ENCODE measurements around the gene WNT9A.
"Not testable (repeated sequence)": the region's sequence is repeated elsewhere in the genome, so short reads cannot be mapped to it uniquely, and the experiment has no call there.

Gene WNT9A

DNA sequence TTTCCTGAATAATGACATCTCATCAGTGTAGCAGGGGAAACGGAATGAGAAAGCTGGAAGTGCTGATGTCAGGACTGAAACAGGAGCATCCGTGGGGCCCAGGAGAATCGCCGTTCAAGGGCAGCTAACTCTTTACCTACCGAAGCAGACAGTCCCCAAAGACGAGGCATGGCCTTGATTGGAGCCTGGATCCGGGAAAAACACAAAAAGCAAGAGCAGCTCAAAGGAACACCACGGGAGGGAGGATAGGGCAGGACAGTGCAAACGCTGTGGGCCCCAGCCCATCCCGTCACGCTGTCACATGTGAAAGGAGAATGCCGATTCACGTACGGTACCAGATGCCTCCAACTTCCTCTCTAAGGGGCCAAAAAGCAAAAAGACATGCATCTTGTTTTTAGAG is 34.9 kb downstream of the WNT9A start:
- no peak for DNase-seq

GRCh38 chr1:227911376-227911775 is 36.4 kb downstream of the WNT9A start:
- no peak for DNase-seq

DNA sequence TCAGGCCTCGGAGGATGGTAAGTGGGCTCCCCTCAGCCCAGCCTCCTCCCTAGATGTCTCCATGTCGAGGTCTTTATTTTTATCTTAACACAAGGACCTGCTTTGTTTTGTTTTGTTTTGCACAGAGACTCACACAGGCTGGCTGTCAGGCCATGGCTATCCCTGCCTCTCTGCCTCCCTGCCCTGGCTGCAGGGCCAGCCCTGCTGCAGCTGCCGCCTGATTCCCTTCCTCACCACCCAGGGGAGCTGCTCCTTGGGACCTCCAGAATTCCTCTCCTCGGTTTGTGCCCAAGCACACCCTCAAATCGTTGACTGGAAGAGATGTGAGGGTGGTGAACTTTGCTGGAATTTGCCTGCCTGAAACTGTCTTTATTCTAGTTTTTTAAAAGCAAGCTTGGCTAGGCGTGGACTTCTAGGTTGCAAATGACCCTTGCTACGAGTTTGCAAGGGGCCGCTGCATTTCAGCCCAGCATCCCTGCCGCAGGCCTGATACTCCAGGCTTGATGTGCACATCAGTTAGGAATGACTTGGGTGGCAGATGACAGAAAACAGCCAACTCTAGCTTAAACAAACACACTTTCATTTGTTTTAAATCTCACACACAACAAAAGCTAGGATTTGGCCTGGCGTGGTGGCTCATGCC is 37.1 kb downstream of the WNT9A start:
- peak in 3 of 56 donors; percentile 8 to 36 (median 9) for DNase-seq

GRCh38 chr1:227909923-227910328 is 37.8 kb downstream of the WNT9A start:
- DNase-seq = not testable (repeated sequence)

- DNase-seq = no peak
Observed at GRCh38 chr1:227909188-227909587, 38.5 kb downstream of the WNT9A start.

DNA sequence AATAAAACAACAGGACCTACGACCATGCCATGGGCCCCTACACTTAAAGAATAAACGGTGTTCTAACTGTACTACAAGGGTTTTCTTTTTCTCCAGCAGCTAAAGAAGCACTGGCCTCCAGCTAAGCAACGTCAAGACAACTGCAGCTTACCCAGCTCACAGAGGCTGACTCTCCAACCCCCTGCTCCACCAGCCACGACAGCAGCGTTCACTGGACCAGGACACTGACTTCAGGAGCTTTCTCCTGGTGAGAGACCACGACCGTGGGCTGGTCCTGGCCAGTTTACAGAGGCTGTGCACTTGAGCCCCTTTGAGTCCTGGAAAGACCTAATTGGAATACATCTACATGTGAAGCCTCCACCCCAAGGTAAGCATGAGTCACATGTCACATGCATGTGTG is 39.4 kb downstream of the WNT9A start:
- DNase-seq = no peak

- no peak for DNase-seq
Observed at GRCh38 chr1:227907439-227908015, 40.2 kb downstream of the WNT9A start.

DNA sequence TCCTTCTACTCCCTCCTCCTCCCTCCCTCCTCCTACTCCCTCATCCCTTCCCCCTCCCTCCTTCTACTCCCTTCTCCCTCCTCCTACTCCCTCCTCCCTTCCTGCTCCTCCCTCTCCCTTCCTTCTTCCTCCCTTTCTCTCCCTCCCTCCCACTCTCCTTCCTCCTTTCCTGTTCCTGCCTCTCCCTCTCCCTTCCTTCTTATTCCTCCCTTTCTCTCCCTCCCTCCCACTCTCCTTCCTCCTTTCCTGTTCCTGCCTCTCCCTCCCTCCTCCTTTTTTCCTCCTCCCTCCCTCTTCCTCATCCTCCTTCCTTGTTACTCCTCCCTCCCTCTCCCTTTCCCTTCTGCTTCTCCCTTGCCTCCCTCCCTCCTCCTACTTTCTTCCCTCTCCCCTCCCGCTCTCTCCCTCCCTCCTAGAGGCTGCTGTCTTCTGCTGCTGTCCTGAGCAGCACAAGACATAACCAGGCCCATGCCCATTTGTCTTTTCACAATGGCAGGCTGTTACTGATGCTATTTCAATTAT is 41.1 kb downstream of the WNT9A start:
- no peak for DNase-seq

- DNase-seq = no peak
Observed at GRCh38 chr1:227905573-227906487, 41.9 kb downstream of the WNT9A start.

DNA sequence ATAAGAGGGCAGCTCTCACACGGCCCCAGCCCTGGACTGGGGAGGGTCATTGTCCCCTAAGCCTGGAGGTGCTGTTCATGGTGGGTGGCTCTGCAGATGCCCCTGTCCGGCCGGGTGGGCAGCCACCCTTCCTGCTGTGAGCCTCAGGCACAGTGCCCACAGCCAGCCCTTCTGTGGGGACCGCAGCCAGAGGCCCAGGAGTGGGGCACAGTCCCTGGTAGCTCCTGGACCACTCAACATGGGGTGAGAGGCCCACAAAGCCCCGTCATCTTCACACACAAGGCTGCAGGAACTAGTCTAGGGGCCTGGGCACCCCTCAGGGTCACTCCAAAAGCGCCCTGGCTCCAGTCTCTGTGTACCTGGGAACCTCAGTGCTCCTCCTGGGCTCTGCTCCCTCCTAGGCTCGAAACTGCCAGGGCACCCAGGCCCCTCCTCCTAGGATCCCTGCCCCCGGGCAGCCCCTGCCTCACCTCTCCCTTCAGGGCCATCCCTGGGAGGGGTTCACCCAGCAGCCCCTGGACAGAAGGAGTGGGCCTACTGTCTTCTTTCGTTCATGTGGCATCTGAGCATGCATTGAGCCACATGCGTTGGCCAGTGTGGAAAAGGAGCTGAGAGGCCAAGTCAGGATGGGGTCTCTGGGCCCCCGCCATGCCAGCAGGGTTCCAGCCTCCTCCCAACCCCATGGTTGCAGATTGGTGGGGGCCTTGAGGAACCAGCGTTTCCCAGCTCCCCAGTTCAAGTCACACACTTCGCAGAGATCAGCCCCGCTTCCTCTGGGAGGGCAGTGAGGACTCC is 43.0 kb downstream of the WNT9A start:
- no peak for DNase-seq

DNA sequence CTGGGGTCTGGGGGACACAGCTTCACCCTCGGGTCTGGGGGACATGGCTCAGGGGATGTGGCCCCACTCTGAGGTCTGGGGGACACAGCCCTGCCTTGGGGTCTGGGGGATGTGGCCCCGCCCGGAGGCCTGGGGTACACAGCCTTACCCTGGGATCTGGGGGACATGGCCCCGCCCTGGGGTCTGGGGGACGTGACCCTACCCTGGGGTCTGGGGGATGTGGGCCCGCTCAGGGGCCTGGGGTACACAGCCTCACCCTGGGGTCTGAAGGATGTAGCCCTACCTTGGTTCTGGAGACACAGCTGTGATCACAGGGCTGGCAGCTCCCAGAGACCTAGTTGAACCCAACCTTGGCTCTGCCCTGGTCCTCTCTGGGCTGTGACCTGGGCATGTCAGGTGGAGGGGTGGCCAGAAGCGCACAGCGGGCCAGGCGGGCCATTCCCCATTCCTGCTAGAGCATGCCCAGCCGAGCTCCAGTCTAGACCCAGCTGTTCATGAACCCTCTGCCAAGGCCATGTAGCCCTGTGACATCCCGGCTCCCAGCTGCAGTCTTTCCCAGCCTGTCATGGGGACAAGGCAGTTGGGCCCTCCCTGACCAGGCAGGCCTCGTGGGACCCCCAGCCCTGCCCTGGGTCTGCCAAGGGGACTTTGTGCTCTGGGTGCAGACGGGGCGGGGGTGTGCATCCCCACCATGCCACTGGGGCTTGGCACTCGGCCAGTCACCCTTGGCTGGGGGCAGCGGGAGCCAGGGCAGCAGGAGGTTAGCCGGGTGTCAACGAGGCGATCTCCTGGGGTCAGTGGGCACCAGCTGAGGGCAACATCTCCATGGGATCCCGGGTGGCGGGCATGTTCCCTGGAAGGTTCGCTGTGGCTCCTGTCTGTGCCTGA is 43.9 kb downstream of the WNT9A start:
- DNase-seq = peak in 10 of 56 donors; percentile 14 to 41 (median 22)

DNA sequence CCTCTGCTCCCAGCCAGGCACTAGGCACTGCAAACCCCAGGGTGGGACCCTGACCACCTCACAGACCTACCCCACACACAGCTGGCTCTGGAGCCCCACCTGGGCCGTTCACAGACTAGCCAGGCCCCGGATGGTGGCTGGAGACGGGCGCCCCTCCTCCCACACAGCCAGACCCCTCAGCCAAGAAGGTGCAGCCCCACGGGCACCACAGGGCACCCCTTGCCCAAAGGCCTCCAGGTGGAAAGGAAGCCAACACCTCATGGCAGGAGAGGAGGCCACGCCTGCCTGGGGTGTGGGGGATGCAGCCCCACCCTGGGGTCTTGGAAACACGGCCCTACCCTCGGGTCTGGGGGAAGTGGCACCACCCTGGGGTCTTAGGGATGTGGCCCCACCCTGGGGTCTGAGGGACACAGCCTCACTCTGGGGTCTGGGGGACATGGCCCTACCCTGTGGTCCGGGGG is 44.6 kb downstream of the WNT9A start:
- no peak for DNase-seq

GRCh38 chr1:227902641-227902990 is 45.1 kb downstream of the WNT9A start:
- DNase-seq = no peak

DNA sequence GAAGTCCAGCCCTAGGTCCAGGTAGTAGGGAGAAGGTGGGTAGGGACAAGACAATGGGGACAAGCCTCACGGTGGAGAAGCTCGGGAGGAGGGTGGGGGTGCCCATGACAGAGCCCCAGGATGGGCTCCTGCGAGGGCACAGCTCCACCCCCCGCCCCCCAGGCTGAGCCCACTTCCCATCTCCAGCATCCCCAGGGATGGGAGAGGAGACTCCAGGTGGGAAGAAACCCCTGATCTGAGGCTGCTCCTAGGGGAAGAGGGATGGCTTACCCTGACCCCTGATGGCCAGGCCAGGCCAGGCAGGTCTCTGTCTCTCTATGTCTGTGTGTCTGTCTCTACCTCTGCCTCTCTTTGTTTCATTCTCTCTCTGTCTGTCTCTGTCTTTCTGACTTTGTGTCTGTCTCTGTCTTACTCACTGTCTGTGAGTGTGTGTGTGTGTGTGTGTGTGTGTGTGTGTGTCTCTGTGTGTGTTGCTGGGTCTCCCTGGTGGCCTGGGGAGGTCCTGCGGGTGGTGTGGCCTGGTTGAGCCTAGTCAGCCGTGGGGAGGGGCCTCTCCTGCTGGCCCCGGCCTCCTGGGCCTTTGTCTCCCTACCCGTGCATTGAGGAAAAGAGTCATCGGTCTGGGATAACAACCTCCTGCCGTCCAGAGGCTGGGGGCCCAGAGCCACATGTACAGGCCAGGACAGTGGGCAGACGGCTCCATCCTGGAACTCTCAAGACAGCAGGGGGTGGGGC is 45.7 kb downstream of the WNT9A start:
- DNase-seq = no peak

GRCh38 chr1:227901239-227901905 is 46.4 kb downstream of the WNT9A start:
- no peak for DNase-seq

DNA sequence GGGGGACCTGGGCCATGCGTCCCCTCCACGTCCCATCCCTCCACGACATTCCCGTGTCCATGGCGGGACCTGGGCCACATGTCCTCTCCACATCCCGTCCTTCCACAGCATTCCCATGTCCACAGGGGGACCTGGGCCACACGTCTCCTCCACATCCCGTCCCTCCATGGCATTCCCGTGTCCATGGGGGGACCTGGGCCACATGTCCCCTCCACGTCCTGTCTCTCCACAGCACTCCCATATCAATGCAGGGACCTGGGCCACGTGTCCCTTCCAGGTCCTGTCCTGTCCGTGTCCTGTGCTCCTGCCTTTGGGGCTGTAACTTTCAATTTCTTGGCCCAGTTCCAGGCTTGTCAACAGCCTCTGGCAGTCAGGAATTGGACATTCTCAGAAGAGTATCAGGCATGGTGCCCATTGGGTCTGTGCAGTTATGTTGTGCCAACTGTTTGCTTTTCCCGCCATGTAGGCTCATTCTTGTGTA is 47.1 kb downstream of the WNT9A start:
- DNase-seq = no peak

- no peak for DNase-seq
Observed at GRCh38 chr1:227899820-227900449, 47.8 kb downstream of the WNT9A start.

DNA sequence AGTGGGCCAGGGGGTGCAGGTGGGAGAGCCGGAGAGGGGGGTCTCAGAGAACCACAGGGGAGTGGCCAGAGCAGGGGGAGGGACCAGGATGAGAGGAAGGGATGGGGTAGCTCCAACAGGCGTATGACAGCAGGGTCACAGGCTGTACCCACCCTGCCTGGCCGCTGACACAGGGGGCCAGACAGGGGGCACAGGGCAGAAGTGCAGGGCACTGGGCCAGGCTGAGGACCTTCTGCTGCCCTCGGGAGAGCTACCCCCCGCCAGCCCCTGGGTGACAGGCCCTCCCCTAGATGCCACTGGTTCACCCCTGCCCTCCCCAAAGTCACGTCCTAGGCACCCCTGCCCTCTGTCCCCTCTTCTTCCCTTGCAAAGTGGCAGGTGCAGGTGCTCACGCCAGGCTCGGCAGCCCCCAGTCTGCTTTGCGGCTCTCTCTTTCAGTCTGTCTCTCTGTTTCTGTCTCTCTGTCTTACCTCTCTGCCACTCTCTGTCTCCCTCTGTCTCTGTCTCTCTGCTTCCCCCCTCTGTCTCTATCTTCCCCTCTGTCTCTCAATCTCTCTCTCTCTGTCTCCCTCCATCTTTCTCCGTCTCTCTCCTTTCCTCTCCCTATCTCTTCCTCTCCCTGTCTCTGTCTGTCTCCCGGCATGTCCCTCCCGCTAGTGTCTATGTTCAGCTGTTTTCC is 48.5 kb downstream of the WNT9A start:
- DNase-seq = no peak
